GM23338 (cell line): ENCODE measurements around the gene SYNDIG1. TPM values are rescaled to one million over a fixed set of nuclear protein-coding genes. Genes with fewer than 3 reads are reported as not detected.

ENCODE experiments used
- ATAC-seq: fragments of 200-7000 bp; cut with Tn5 transposase; 3 replicates; pipeline ENCODE4 v1.9.1; 2020
- DNase-seq: peaks from one replicate; pipeline ENCODE4 v3.0.0-alpha.2; 2015; ENCODE audit warnings: low spot score
- H2AFZ ChIP-seq: fragments of 200-600 bp; sonication (generic); 2 replicates; pipeline ENCODE4 v1.8.0; 2016; ENCODE audit warnings: antibody characterized with exemption, mild to moderate bottlenecking, moderate library complexity
- H3F3A ChIP-seq: fragments of 200-600 bp; sonication (generic); replicated peaks from 2 replicates; pipeline ENCODE4 v1.8.0; 2017; ENCODE audit warnings: antibody characterized with exemption, mixed run types, low read depth
- H3K27ac ChIP-seq: fragments of 200-600 bp; sonication (generic); 2 replicates; pipeline ENCODE4 v1.6.1; 2016; ENCODE audit warnings: low read depth
- H3K27me3 ChIP-seq: fragments of 200-600 bp; sonication (generic); 2 replicates; pipeline ENCODE4 v1.8.0; 2016; ENCODE audit warnings: mild to moderate bottlenecking, mixed run types, moderate library complexity; ENCODE audit not compliant: insufficient read depth
- H3K36me3 ChIP-seq: fragments of 200-600 bp; sonication (generic); 2 replicates; pipeline ENCODE4 v1.8.0; 2016; ENCODE audit warnings: mild to moderate bottlenecking; ENCODE audit not compliant: insufficient read depth
- H3K4me1 ChIP-seq: fragments of 200-600 bp; sonication (generic); 2 replicates; pipeline ENCODE4 v1.8.0; 2016; ENCODE audit warnings: mild to moderate bottlenecking, moderate library complexity; ENCODE audit not compliant: insufficient read depth
- H3K4me2 ChIP-seq: fragments of 200-600 bp; sonication (generic); 2 replicates; pipeline ENCODE4 v1.7.1; 2017; ENCODE audit warnings: mixed run types
- H3K4me3 ChIP-seq: fragments of 200-600 bp; sonication (generic); 2 replicates; pipeline ENCODE4 v1.6.1; 2016; ENCODE audit warnings: mixed run types
- H3K79me2 ChIP-seq: fragments of 200-600 bp; sonication (generic); replicated peaks from 2 replicates; pipeline ENCODE4 v1.8.0; 2017; ENCODE audit warnings: mild to moderate bottlenecking; ENCODE audit not compliant: insufficient read depth
- H3K9me2 ChIP-seq: fragments of 200-600 bp; sonication (generic); 2 replicates; pipeline ENCODE4 v1.8.0; 2017; ENCODE audit not compliant: insufficient read depth
- H4K20me1 ChIP-seq: fragments of 200-600 bp; sonication (generic); replicated peaks from 2 replicates; pipeline ENCODE4 v1.8.0; 2017; ENCODE audit warnings: mild to moderate bottlenecking; ENCODE audit not compliant: insufficient read depth
- H3K27ac Mint-ChIP-seq: 2 replicates; pipeline ENCODE4 v1.8.0; 2020; ENCODE audit warnings: inconsistent platforms, mild to moderate bottlenecking, moderate library complexity, mixed read lengths
- H3K27me3 Mint-ChIP-seq: 3 replicates; pipeline ENCODE4 v1.8.0; 2022; ENCODE audit warnings: low read depth, mild to moderate bottlenecking, moderate library complexity, mixed read lengths, inconsistent platforms; ENCODE audit not compliant: insufficient read depth, poor library complexity
- H3K36me3 Mint-ChIP-seq: 3 replicates; pipeline ENCODE4 v1.8.0; 2021; ENCODE audit warnings: low read depth, mild to moderate bottlenecking, inconsistent platforms, moderate library complexity, mixed read lengths
- H3K4me1 Mint-ChIP-seq: 3 replicates; pipeline ENCODE4 v1.8.0; 2020; ENCODE audit warnings: mild to moderate bottlenecking, inconsistent platforms, mixed read lengths
- H3K4me3 Mint-ChIP-seq: 3 replicates; pipeline ENCODE4 v1.8.0; 2021; ENCODE audit warnings: moderate library complexity, mild to moderate bottlenecking, inconsistent platforms, mixed read lengths
- H3K9me3 Mint-ChIP-seq: 3 replicates; pipeline ENCODE4 v1.8.0; 2020; ENCODE audit warnings: moderate library complexity, mild to moderate bottlenecking, inconsistent platforms, mixed read lengths
- ETS1 ChIP-seq: IDR thresholded peaks from 2 replicates; pipeline ENCODE4 v1.6.1; 2016; ENCODE audit warnings: antibody characterized with exemption
- EZH2 ChIP-seq: fragments of 200-600 bp; sonication (generic); IDR thresholded peaks from one replicate; pipeline ENCODE4 v1.8.0; 2017; ENCODE audit warnings: antibody characterized with exemption, mild to moderate bottlenecking, low read depth; ENCODE audit not compliant: unreplicated experiment
- EZH2phosphoT487 ChIP-seq: fragments of 200-600 bp; sonication (generic); IDR thresholded peaks from one replicate; pipeline ENCODE4 v1.8.1; 2018; ENCODE audit warnings: antibody characterized with exemption; ENCODE audit not compliant: unreplicated experiment
- JUNB ChIP-seq: IDR thresholded peaks from one replicate; pipeline ENCODE4 v1.6.1; 2016; ENCODE audit warnings: antibody characterized with exemption; ENCODE audit not compliant: unreplicated experiment
- POLR2AphosphoS5 ChIP-seq: IDR thresholded peaks from 2 replicates; pipeline ENCODE4 v1.6.1; 2016; ENCODE audit warnings: antibody characterized with exemption, low read depth
- REST ChIP-seq: IDR thresholded peaks from one replicate; pipeline ENCODE4 v1.6.1; 2018; ENCODE audit warnings: antibody characterized with exemption; ENCODE audit not compliant: unreplicated experiment
- ZNF114 ChIP-seq: fragments of 250-450 bp; sonication (Bioruptor Pico); IDR thresholded peaks from 2 replicates; pipeline ENCODE4 v1.5.0; 2020; ENCODE audit warnings: mild to moderate bottlenecking, moderate library complexity
- ZNF331 ChIP-seq: fragments of 250-450 bp; sonication (Bioruptor Pico); IDR thresholded peaks from 2 replicates; pipeline ENCODE4 v1.5.0; 2020; ENCODE audit warnings: low read depth, mild to moderate bottlenecking, moderate library complexity
- ZNF462 ChIP-seq: fragments of 250-450 bp; sonication (Bioruptor Pico); IDR thresholded peaks from 2 replicates; pipeline ENCODE4 v1.5.0; 2020; ENCODE audit warnings: mild to moderate bottlenecking, moderate library complexity
- polyA plus RNA-seq: library from polyadenylated mRNA; unstranded; fragments of >200 nt; fragmentation: Nextera tagmentation; extraction: Ambion mirVana; gene quantifications from 2 replicates; pipeline ENCODE4 v1.2.1, GENCODE V29; 2016
- total RNA-seq: library from RNA; depleted of rRNA; stranded (reverse); fragments of >200 nt; shearing (Covaris generic); gene quantifications from 2 replicates; pipeline ENCODE4 v1.2.3, GENCODE V29; 2014
- TF ChIP-seq, protein P1 (sequence below), 2 experiments: fragments of 200-600 bp in 1 of 2; sonication (generic) in 1 of 2; conservative IDR thresholded peaks; 2 replicates each; pipeline versions ENCODE4 v1.5.1 to v1.6.1; 2016 to 2017; ENCODE audit warnings: antibody characterized with exemption in 2 of 2, low read depth in 2 of 2, mild to moderate bottlenecking in 2 of 2, moderate library complexity in 1 of 2

Gene SYNDIG1
- total and polyA plus RNA-seq, 2 experiments from 2014 or later, result 2.8 to 4.8 TPM

DNA sequence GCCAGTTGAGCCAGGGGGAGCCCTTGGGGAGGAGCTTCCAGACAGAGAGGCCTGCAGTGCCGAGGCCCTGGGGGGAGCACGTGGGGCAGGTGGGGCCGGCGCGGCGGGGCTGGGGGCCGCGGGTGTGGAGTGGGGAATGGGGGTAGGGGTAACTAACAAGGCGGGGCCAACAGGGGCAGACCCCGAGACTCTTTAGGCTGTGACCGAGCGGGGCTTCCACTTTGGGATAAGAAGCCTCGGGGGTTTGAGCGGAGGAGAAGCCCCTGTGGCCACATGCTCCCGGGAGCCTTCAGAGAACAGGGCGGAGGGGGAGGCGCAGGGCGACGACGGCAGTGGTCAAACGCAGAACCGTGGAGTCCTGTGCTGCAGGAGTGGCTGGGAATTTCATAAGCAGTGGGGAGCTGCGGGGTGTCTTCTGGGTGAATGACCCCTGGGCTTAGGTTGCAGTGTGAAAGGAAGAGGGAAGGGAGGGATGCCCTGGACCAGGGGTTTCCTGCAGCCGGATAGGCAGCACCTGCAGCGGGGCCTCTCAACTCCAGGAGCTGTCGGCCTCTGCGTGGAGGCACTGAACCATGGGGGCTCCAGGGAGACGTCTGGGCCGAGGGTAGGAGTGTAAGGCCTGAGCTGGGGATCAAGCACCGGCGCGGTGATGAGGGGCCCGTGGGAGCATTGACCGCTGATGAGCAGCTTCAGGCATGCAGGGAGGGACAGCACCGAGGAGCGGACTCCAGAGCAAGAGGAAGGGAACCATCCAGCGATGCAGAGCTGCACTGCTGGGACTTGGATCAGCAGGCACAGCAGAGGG is 121.0 kb downstream of the SYNDIG1 start:
- no peak for TF ChIP-seq ZNF331
- TF ChIP-seq ZNF114 (CRISPR knock-in tag), result no peak
- TF ChIP-seq ETS1, result no peak
- TF ChIP-seq EZH2phosphoT487, result no peak
- TF ChIP-seq REST, result no peak
- TF ChIP-seq POLR2AphosphoS5, result no peak
- TF ChIP-seq EZH2, result no peak
- no peak for TF ChIP-seq ZNF462 (CRISPR knock-in tag)
- TF ChIP-seq, protein P1, sequence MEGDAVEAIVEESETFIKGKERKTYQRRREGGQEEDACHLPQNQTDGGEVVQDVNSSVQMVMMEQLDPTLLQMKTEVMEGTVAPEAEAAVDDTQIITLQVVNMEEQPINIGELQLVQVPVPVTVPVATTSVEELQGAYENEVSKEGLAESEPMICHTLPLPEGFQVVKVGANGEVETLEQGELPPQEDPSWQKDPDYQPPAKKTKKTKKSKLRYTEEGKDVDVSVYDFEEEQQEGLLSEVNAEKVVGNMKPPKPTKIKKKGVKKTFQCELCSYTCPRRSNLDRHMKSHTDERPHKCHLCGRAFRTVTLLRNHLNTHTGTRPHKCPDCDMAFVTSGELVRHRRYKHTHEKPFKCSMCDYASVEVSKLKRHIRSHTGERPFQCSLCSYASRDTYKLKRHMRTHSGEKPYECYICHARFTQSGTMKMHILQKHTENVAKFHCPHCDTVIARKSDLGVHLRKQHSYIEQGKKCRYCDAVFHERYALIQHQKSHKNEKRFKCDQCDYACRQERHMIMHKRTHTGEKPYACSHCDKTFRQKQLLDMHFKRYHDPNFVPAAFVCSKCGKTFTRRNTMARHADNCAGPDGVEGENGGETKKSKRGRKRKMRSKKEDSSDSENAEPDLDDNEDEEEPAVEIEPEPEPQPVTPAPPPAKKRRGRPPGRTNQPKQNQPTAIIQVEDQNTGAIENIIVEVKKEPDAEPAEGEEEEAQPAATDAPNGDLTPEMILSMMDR (conservative IDR thresholded peaks at IDR 0.05; ENCODE audit: low read depth in 2 of 2), result no peak
- no peak for TF ChIP-seq JUNB
- Mint-ChIP-seq H3K4me1 (peaks cover 5% of the 10 kb centered on the region), H3K36me3 (no peaks in the 10 kb centered on the region; the same call in 2 of the 3 replicates), H3K4me3 (no peak overlapping the region), H3K27ac (peak overlapping the region; percentile 36; the same call in 1 of the 2 replicates), H3K27me3 (peaks cover 12% of the 10 kb centered on the region), H3K9me3 (no peaks in the 10 kb centered on the region)
- Histone ChIP-seq H3K9me2 (no peaks in the 10 kb centered on the region), H3K27me3 (no peaks in the 10 kb centered on the region), H3K4me1 (no peaks in the 10 kb centered on the region), H3K79me2 (no peaks in the 10 kb centered on the region), H2AFZ (no peak overlapping the region), H3K4me2 (no peak overlapping the region), H4K20me1 (no peaks in the 10 kb centered on the region), H3F3A (no peaks in the 10 kb centered on the region), H3K4me3 (no peak overlapping the region), H3K36me3 (no peaks in the 10 kb centered on the region), H3K27ac (no peak overlapping the region)
- DNase-seq (no peak), ATAC-seq (peak; percentile 66)
